Dermis blood vessel endothelial cell (primary cell): ENCODE measurements around the gene SYT12. TPM values are rescaled to one million over a fixed set of nuclear protein-coding genes. Genes with fewer than 3 reads are reported as not detected.
A peak's percentile ranks its signal among the peaks of the same experiment; 100 is the strongest.
"Not testable (repeated sequence)": the region's sequence is repeated elsewhere in the genome, so short reads cannot be mapped to it uniquely, and the experiment has no call there.

Experiments
- DNase-seq: peaks from one replicate; pipeline ENCODE4 v3.0.0; 2010
- total RNA-seq: library from RNA; depleted of rRNA; stranded (reverse); fragments of >200 nt; gene quantifications from 2 replicates; pipeline ENCODE4 v1.2.3, GENCODE V29; 2014

Gene SYT12
- total RNA-seq, 1 donor from 2014 or later, result 0.17 TPM

DNA sequence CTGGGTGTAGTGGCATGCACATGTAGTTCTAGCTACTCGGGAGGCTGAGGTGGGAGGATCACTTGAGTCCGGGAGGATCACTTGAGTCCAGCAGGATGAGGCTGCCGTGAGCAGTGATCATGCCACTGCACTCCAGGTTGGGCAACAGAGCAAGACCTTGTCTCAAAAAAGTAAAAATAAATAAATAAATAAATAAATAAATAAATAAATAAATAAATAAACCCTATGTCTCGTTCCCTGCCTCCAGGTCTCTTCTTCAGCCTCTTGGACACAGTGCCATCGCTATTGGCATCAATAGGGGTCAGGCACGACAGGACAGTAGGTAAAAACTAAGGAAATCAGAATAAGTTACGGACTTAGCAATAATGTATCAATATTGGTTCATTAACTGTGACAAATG is 23.4 kb upstream of the SYT12 start:
- no peak for DNase-seq

DNA sequence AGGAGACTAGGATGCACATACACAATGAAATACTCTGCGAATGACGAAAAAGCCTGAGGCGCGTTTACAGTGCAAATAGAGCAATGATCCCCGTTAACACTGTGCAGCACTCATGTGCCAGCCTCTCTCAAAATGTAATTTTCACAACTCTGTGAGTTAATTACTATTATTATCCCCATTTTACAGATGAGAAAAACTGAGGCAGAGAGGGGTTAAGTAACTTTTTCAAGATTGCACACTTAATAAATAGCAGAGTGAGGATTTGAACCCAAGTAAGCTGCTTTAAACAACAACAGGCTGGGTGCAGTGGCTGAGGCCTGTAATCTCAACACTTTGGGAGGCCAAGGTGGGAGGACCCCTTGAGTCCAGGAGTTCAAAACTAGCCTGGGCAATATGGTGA is 21.6 kb upstream of the SYT12 start:
- no peak for DNase-seq

DNA sequence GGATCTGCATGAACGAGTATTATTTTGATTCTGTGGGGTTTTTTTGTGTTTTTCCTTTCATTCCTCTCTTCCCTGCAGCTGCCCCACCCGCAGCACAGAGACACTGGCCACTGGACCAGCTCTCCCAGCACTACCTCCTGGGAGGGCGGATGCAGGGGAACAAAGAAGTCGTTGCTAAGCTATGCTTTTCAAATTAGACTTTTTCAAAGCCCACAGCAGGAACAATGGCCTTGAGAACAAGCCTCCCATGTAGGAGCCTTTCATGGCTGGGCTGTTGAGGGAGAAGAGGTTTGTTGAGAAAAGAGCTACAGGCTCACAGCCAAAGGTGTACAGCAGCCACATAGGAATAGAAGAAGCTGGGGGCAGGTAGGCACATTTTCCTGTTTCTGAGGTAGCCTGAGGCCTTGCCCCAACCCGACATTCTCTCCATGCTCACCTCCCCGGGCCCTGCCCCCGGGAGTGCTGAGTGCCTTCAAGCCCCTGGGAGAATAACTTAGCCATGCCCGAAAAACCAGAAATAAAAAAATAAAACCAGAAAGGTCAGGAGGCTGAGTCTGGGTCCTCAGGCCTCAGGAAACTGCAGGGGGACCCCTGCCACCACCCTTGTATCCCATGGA is 20.5 kb upstream of the SYT12 start:
- no peak for DNase-seq

DNA sequence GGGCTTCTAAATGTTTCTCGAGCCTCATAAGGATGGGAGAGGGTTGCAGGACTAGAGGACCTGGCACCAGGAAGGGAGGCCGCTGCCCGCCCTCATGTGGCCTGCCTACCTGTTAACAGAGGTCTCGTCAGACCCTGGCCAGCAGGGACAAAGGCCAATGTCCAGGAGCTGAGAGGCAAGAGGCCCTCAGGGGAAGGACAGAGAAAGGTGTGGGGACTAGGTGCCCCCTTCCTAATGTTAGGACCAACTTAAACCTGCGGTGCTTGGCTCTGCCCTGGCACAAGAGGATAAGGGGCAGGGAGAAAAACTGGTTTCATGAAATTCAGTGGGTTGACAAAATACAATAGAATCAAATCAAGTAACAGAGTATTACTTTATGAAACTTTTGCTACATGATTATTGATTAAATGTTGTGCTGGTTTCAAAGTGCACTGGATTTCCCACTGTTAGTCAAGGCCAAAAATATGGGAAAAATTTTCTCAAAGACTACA is 20.0 kb upstream of the SYT12 start:
- no peak for DNase-seq

DNA sequence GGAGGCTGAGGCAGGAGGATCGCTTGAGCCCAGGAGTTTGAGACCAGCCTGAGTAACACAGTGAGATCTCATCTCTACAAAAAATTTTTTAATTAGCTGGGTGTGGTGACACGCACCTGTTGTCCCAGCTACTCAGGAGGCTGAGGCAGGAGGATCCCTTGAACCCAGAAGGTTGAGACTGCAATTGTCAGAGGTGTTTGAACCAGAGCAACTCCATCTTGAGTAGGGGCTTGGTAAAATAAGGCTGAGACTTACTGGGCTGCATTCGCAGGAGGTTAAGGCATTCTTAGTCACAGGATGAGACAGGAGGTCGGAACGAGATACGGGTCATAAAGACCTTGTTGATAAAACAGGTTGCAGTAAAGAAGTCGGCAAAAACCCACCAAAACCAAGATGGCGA is 17.7 kb upstream of the SYT12 start:
- not testable (repeated sequence) for DNase-seq

DNA sequence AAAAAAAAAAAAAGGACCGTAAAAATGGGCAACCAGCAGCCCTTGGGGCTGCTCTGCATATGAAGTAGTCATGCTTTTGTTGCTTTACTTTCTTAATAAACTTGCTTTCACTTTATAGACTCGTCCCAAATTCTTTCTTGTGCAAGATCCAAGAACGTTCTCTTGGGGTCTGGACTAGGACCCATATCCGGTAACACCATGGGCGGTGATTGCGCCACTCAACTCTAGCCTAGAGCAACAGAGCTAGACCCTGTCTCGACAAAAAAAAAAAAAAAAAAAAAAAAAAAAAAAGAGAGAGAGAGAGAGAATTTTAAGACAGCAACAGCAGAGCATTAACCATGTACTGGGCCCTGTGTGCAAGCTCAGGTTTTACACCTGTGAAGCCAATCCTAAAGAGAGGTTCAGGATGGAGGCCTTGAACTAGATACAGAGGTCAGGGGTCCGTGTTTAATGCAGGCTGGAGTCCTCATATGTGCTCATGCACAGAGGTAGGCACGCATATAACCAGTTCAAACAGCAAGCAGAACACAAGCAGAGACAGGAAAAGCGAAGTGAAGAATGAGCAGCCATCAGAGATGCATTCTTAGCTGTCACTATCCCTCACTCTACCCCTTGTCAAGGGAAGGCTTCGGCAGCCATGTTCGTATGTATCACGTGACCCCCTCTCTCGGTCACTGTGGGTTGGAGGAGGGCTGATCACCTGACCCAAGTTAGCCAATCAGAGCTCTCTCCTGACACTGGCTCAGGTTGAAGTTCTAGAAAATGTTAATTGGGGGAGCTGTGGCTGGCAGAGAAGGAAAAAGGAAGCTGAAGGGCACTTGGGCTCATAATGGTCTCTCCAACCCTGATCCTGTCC is 16.7 kb upstream of the SYT12 start:
- peak; percentile 38 for DNase-seq

DNA sequence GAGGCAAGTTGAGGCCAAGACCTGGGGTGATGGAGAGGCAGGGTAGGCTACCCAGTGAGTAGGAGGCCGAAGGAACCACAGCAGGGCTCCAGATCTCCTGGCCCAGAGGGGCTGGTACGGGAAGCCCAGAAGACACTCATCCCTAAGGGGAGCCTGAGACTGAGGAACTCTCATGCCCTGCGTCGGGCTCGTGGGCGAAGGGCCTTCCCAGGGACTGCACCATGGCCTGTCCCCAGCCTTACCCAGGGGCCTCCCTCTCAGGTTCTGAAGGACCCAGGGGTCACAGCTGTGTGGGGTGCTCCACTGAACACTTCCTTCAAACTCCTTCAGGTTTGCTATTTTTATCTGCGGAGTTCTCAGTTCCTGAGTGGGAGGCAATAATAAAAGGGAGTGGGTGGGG is 15.8 kb upstream of the SYT12 start:
- DNase-seq, result no peak

DNA sequence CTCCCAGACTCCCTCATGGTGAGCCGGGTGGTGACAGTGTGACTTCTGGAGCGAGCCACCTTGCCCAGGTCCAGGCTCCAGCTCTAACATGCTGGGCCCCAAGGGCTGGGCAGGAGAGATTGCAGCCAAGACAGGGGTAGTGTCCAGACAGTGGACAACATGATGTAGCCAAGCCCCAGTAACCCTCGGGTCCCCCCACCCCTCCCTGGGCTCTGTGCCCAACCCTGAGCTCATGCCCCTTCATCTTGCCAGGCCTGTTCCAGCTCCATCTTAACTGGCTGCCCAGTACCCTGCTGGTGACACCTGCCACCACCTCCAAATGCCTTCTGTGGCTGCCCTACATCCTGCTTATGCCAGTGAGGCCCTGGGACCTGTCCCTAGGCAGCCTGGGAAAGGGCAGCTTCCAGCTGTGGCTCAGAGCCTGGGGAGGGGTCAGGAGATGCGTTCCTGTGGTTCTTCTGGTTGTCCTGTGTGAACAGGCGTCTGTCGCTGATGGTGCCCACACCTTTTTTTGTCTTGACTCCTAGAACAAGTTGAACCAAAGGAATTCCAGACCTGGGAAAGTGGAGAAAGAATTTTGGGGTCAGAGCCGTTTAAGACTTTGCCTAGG is 12.5 kb upstream of the SYT12 start:
- DNase-seq, result no peak

DNA sequence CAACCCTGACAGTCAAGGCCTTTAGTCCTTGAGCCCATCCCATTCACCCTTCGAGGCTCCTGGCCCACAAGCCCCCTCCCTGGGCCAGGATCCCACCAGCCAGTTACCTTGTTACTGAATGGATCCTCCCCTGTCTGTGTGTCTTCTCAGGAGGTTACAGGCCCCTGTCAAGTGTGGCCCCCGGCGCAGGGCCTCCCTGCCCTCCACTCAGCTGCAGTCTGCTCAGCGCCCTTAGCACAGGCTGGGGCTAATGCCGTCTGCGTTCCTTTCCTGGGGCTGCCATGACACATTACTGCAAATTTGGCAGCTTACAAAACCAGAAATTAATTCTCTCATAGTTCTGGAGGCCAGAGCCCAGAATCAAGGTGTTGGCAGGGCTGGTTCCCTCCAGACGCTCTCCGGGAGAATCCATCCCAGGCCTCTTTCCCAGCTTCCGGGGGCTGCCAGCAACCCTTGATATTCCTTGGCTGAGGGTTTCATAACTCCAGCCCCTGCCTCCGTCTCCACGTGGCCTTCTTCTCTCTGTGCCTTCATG is 9.4 kb upstream of the SYT12 start:
- no peak for DNase-seq

DNA sequence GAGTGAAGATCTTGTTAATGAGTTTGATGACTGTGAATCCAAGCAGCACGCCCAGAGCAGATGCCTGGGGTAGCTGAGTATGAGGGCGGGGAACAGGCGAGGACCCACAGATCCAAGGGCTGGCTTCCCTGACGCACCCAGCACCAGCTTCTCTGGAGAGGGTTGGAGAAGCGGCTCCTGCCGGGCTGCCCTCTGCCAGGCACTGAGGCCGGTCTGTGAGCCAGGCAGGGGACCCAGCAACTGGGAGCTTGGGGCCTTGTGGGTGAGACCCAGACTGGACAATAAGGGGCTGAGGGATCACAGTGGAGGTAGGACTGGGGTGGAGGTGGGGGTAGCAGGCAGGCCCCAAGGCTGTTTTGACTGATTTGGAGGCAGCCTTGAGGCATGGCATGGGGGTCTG is 8.6 kb upstream of the SYT12 start:
- DNase-seq, result no peak

DNA sequence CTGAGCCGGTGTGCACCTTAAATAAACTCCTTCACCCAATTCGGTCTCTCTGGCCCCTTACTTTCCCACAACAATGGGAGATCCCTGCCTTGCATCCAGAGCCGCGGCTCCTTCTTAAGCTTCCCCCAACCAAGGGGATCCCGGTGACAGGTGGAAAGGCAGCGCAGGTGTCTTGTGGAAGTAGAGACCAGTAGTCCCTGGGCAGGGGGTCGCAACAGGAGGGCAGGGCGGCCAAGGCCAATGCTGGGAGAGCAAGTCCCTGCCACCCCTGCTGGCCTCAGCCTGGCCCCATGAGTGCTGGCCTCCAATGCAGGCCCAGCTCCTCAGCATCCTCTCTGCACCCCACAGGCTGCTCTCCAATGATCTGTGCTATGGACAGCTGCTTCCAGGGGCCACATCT is 7.9 kb upstream of the SYT12 start:
- DNase-seq, result no peak

DNA sequence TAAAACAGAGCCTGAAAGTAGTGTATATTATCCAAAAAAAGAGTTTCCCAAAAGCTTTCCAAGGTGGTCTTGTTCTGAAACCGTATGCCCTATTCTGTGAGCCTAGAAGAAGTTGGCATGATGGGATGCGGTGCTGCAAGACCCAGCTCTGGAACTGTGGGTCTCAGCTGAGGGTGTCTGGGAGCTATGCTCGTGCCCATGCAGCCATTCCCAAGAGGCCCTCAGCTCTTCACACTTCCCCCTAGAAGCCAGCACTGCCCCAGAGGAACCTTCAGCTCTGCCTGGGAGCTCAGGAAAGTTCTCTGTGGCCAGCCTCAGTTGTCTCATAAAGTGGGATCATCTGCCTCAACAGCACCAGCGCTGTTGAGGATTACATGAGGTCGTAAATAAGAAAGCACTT is 6.4 kb upstream of the SYT12 start:
- no peak for DNase-seq

DNA sequence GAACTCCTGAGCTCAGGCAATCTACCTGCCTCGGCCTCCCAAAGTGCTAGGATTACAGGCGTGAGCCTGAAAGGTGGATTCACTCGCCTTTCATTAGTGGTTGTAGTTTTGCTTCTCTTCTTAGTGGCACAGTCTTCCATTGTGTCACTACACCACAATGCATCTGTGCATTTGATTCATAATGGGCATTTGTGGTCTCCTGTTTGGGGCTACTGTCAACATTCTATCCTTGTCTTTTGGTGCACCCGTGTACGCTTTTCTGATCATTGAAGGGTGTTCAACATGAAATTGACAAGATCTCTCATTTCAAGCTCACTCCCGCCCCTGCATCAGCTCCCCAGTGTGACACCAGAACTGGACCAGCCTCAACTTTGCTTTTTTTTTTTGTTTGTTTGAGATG is 2.0 kb upstream of the SYT12 start:
- DNase-seq, result no peak

DNA sequence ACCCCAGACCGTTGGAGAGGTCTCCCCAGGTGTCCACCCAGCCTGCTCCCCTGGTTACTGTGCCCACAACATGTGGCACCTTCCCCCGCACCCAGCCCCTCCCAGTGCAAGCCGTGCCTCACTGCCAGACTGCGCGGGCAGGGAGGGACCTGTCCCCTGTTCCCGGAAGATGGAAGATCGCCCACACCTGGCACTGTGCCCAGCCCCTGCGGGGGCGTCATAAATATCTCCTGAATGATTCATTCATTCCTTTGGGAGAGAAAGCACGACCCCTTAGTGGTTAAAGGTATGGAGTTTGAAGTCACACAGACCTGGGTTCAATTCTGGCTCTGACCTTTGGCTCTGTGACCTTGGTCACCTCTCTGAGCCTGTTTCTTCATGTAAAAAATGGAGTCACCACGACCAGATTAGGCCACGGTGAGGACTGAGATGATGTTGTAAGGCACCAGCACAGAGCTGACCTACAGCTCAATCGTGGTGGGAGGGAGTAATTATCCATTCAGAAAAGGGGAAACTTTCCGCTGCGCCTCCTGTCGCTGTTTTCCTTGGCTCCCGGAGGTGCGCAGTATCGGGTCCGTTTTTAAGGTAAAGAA is 497 bp upstream of the SYT12 start:
- DNase-seq, result peak; percentile 46

DNA sequence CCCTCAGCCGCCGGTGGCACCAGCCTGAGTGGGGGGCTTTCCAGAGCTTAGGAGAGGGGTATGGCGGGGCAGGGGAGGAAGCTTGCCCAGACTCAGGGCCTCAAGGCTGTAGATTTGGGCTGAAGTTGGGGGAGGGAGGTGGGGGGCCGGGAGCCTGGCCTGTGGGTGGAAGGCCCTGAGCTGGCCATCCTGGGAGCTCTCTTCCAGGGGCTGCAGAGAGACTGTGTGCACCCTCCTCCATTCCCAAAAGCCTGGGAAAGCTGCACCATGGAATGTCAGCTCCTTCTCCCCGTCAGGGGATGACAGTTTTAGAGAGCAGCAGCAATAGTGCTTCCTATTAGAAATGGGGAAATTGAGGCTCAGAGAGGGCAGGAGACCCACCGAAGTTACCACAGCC is 1.0 kb downstream of the SYT12 start:
- DNase-seq, result no peak

DNA sequence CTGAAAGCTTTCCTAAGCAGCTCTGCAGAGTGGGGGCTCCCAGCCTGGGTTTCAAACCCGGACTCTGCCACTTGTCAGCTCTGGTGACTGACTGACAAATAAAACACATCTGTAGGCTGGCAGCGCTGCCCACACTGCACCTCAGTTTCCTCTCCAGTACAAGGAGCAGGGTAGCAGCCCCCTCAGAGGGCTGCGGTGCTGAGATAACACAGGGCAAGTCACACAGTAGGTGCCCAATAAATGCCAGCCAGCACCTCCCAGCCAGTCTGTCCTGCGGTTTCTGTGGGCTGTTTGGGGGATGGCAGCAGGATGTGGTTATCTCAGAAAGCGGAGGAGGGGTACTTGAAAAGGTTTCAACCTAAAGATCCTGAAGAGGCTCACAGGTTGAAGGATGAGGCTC is 1.5 kb downstream of the SYT12 start:
- no peak for DNase-seq

DNA sequence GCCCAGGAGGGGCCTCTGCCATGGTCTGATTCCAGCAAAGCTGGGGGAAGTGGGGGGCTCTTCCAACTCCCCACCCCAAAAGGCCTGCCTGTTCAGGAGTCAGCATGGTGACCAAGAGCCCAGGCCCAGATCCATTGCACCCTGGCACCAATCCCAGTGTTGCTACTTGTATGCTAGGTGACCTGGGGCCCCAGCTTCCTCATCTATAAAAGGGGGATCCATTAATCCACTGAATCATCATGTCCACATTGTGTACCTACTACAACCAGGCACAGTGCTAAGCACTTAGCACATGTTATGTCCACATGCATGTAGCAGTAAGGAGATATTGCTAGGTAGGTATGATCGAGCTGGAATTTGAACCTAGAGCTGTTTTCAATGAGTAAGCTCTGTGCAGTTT is 2.0 kb downstream of the SYT12 start:
- DNase-seq, result no peak

DNA sequence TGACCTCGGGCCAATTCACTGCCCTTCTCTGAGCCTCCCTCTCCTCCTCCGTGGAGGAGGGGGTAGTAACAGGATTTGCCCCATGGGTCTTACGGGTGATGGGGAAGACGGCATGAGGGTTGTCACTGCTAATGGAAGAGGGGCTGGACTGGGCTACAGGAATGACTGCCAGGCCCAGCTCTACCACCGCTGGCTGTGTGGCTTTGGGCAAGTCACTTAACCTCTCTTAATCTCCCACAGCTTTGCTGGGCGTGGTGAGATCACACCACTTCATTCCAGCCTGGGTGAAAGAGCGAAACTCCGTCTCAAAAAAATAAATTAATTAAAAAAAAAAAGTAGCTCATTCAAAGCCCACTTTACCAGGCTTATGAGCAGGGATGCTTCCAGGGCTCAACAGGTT is 2.8 kb downstream of the SYT12 start:
- no peak for DNase-seq

DNA sequence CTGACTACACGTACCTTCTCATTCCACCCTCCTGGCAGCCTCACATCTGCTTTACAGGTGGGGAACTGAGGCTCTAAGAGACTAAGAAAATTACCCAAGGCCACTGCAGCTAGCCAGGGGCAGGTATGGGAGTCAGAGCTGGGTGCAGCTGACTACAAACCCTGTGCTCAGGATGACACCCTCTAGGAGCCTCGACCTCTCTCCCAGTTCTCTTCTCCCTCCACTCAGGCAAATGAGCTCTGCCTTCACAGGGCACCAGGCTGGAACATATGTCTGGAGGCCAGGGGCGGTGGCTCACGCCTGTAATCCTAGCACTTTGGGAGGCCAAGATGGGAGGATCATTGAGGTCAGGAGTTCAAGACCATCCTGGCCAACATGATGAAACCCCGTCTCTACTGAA is 4.0 kb downstream of the SYT12 start:
- DNase-seq, result no peak

DNA sequence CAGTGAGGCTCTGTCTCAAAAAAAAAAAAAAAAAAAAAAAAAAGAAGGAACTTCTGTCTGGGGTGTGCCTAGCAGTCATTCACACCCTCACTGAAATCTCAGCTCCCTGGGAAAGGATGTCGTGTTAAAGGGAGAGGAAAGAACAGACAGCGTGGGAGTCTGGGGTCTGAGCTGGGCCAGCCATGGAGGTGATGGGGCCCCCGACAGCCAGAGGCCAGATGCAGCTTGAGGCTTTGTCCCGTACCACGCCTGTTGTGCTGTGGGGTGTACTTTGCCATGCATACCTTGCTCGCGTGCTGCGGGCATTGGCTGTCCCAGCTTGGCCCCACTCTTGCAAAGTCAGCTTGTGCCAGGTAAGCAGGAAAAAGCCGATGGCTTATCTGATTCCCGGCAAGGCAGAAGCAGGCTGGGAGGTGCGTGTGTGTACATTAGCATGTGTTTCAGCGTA is 4.6 kb downstream of the SYT12 start:
- no peak for DNase-seq

DNA sequence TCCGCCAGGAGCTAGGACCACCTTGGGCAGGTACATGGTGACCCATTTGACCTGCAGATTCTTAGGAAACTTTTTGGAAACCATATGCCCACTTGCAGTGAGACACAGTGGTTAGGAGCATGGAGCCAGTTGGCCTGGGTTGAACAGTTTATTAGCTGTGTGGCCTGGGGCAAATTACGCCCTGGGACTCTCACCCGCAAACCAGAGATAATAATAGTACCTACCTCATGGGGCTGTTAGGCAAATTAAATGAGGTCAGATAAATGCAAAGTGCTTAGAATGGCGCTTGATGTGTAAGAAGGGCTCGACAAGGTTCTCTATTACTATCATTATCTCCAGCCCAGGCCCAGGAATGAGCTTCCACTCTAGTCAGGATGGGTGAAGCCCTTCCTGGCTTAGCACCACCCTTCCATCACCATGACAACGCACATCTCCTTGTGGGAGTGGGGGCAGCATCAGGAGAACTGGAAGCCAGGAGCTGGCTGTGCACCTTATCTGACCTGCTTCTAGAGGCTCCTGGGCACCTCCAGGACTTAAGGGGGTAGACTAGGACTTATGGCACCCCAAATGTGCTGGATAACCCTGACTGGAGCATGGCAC is 5.1 kb downstream of the SYT12 start:
- DNase-seq, result no peak

DNA sequence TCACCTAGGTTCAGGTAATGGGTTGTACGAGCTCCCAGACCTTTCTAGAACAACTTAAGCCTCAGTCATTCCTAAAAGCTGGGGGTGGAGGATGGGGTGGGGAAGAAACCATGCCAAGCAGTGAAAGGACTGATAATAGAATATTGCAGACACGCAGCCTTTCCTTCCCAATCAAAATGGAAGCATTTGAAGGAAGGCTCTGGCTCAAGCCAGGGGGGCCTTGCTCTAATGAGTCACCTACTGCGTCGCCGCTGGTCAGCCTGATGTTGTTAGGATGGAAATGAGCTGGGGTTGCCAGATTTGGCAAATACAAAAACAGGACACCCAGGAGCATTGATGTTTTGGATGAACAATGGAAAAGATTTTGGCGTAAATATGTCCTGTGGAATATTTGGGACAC is 6.2 kb downstream of the SYT12 start:
- DNase-seq, result no peak

DNA sequence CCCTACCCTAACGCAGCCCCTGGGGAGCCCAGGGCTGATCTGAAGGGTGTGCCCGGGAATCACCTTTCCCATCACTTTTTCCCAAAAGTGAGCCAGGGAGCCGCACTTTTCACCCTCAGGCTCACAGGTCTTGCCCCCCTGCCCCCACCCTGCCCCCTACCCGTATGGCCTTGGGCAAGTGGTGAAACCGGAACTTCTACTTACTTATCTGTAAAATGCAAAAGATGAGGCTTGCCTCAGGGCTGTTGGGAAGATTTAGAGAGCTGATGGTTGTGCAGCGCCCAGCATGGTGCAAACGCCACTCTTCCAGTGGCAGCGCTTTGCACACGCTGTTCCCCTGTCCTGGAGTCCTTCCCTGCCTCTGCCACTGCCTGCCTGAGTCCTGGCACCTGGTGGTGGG is 8.0 kb downstream of the SYT12 start:
- DNase-seq, result no peak
